GM23338 (cell line): ENCODE measurements around the gene DOCK4.

Experiments used
- ZNF462 ChIP-seq: fragments of 250-450 bp; sonication (Bioruptor Pico); IDR thresholded peaks from 2 replicates; pipeline ENCODE4 v1.5.0; 2020; ENCODE audit warnings: mild to moderate bottlenecking, moderate library complexity
- TF ChIP-seq, protein P1 (sequence below), 2 experiments: fragments of 200-600 bp in 1 of 2; sonication (generic) in 1 of 2; conservative IDR thresholded peaks; 2 replicates each; pipeline versions ENCODE4 v1.5.1 to v1.6.1; 2016 to 2017; ENCODE audit warnings: antibody characterized with exemption in 2 of 2, low read depth in 2 of 2, mild to moderate bottlenecking in 2 of 2, moderate library complexity in 1 of 2

- TF ChIP-seq, protein P1, sequence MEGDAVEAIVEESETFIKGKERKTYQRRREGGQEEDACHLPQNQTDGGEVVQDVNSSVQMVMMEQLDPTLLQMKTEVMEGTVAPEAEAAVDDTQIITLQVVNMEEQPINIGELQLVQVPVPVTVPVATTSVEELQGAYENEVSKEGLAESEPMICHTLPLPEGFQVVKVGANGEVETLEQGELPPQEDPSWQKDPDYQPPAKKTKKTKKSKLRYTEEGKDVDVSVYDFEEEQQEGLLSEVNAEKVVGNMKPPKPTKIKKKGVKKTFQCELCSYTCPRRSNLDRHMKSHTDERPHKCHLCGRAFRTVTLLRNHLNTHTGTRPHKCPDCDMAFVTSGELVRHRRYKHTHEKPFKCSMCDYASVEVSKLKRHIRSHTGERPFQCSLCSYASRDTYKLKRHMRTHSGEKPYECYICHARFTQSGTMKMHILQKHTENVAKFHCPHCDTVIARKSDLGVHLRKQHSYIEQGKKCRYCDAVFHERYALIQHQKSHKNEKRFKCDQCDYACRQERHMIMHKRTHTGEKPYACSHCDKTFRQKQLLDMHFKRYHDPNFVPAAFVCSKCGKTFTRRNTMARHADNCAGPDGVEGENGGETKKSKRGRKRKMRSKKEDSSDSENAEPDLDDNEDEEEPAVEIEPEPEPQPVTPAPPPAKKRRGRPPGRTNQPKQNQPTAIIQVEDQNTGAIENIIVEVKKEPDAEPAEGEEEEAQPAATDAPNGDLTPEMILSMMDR (conservative IDR thresholded peaks at IDR 0.05; ENCODE audit: low read depth in 2 of 2): no peak
- TF ChIP-seq ZNF462 (CRISPR knock-in tag): no peak
Observed at GRCh38 chr7:112059675-112060074, 146.5 kb downstream of the DOCK4 start.
